Measurements from ENCODE around the gene COA8. TPM values are rescaled to one million over a fixed set of nuclear protein-coding genes. Genes with fewer than 3 reads are reported as not detected.

COA8 gene
- total and polyA plus RNA-seq, 10 of the 15 experiments (the other 5 are each of a cell fraction or from before 2014, with no cell fraction given) = 6.1 to 69.5 (median 25.8) TPM

DNA sequence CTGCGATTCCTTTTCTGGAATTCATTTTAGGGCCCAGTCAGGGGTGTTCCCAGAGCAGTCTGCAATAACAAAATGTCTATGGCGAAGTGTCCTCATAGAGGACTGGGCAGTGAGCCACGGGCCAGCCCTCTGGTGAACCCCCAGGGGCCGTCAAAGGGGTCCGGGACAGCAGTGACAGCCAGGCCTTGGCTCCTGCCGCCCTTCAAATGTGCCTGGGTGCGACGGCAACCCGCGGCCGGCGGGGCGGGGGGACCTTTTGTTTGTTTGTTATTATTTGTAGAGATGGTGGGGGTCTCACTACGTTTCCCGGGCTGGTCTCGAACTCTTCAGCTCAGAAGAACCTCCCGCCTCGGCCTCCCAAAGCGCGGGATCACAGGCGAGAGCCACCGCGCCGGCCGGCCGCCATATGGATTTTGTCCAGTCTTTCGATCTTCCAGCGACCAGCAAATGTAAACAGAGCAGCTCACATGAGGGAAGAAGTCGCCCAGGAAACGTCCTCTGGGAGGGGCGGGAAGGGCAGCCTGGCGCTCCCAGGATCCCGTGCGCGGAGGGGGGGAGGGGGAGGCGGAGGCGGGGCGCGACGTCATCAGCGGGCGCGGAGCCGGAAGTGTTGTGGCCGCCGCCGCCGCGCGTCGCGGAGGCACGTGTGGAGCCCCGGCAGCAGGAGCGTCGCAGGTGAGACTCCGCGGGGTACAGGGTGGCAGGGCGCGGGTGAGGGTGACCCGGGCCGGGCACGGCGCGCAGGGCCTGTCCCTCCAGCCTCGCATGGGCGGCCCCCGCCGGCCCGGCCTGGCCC is 34.0 kb upstream of the COA8 start, which contains the start of gene TRMT61A (continued):
- TF ChIP-seq ESRRA (IDR thresholded peaks at IDR 0.05; ENCODE audit: low read length) = 0 out of 2 replicates have a peak, but pooled peaks have one; percentile 59
- 0 out of 2 replicates have a peak, but pooled peaks have one; percentile 35 for TF ChIP-seq NBN (IDR thresholded peaks at IDR 0.05)
- TF ChIP-seq TCF12 (IDR thresholded peaks at IDR 0.05; ENCODE audit: low read depth, low read length) = peak; percentile 2; the same call in 1 of the 2 replicates
- no peak for TF ChIP-seq NFYA (IDR thresholded peaks at IDR 0.05; ENCODE audit: borderline replicate concordance, low read depth, low read length)
- no peak for TF ChIP-seq EZH2 (IDR thresholded peaks at IDR 0.05; ENCODE audit: borderline replicate concordance, control insufficient read depth, low read depth, low read length)
- TF ChIP-seq HDAC6 (IDR thresholded peaks at IDR 0.05; ENCODE audit: unreplicated experiment) = no peak
- TF ChIP-seq, protein P1, sequence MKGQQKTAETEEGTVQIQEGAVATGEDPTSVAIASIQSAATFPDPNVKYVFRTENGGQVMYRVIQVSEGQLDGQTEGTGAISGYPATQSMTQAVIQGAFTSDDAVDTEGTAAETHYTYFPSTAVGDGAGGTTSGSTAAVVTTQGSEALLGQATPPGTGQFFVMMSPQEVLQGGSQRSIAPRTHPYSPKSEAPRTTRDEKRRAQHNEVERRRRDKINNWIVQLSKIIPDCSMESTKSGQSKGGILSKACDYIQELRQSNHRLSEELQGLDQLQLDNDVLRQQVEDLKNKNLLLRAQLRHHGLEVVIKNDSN (IDR thresholded peaks at IDR 0.05; ENCODE audit: borderline replicate concordance, extremely low read length, insufficient read depth, low read depth, low read length) = peak; percentile 69
- TF ChIP-seq PAX8 (IDR thresholded peaks at IDR 0.05) = no peak
- peak in 1 of 2 experiments; percentile 33; a peak in 1 of 4 replicates for TF ChIP-seq IKZF2 (IDR thresholded peaks at IDR 0.05)
- TF ChIP-seq, protein P2, sequence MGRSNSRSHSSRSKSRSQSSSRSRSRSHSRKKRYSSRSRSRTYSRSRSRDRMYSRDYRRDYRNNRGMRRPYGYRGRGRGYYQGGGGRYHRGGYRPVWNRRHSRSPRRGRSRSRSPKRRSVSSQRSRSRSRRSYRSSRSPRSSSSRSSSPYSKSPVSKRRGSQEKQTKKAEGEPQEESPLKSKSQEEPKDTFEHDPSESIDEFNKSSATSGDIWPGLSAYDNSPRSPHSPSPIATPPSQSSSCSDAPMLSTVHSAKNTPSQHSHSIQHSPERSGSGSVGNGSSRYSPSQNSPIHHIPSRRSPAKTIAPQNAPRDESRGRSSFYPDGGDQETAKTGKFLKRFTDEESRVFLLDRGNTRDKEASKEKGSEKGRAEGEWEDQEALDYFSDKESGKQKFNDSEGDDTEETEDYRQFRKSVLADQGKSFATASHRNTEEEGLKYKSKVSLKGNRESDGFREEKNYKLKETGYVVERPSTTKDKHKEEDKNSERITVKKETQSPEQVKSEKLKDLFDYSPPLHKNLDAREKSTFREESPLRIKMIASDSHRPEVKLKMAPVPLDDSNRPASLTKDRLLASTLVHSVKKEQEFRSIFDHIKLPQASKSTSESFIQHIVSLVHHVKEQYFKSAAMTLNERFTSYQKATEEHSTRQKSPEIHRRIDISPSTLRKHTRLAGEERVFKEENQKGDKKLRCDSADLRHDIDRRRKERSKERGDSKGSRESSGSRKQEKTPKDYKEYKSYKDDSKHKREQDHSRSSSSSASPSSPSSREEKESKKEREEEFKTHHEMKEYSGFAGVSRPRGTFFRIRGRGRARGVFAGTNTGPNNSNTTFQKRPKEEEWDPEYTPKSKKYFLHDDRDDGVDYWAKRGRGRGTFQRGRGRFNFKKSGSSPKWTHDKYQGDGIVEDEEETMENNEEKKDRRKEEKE (IDR thresholded peaks at IDR 0.05) = no peak
- TF ChIP-seq, protein P3, sequence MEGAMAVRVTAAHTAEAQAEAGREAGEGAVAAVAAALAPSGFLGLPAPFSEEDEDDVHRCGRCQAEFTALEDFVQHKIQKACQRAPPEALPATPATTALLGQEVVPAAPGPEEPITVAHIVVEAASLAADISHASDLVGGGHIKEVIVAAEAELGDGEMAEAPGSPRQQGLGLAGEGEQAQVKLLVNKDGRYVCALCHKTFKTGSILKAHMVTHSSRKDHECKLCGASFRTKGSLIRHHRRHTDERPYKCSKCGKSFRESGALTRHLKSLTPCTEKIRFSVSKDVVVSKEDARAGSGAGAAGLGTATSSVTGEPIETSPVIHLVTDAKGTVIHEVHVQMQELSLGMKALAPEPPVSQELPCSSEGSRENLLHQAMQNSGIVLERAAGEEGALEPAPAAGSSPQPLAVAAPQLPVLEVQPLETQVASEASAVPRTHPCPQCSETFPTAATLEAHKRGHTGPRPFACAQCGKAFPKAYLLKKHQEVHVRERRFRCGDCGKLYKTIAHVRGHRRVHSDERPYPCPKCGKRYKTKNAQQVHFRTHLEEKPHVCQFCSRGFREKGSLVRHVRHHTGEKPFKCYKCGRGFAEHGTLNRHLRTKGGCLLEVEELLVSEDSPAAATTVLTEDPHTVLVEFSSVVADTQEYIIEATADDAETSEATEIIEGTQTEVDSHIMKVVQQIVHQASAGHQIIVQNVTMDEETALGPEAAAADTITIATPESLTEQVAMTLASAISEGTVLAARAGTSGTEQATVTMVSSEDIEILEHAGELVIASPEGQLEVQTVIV (IDR thresholded peaks at IDR 0.05; ENCODE audit: borderline replicate concordance, partially characterized antibody) = no peak
- no peak for TF ChIP-seq JUNB (IDR thresholded peaks at IDR 0.05)
- 0 out of 3 replicates have a peak, but pooled peaks have one; percentile 19 for TF ChIP-seq POU2F2 (IDR thresholded peaks at IDR 0.05; ENCODE audit: borderline replicate concordance, low read depth, low read length)
- TF ChIP-seq YY1 (IDR thresholded peaks at IDR 0.05; ENCODE audit: low read depth, low read length) = peak; percentile 17; the same call in 1 of the 2 replicates
- no peak for TF ChIP-seq PAX5 (IDR thresholded peaks at IDR 0.05; ENCODE audit: borderline replicate concordance, low read depth, low read length)
- TF ChIP-seq RUNX3 (IDR thresholded peaks at IDR 0.05; ENCODE audit: low read length) = 0 out of 2 replicates have a peak, but pooled peaks have one; percentile 54
- TF ChIP-seq, protein P4, sequence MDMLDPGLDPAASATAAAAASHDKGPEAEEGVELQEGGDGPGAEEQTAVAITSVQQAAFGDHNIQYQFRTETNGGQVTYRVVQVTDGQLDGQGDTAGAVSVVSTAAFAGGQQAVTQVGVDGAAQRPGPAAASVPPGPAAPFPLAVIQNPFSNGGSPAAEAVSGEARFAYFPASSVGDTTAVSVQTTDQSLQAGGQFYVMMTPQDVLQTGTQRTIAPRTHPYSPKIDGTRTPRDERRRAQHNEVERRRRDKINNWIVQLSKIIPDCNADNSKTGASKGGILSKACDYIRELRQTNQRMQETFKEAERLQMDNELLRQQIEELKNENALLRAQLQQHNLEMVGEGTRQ (IDR thresholded peaks at IDR 0.05; ENCODE audit: borderline replicate concordance, low read depth, low read length) = peak; percentile 22; the same call in 1 of the 2 replicates
- peak; percentile 79; the same call in 1 of the 2 replicates for TF ChIP-seq GATAD2B (conservative IDR thresholded peaks at IDR 0.05; ENCODE audit: low read depth)
- peak; percentile 95 to 99 for TF ChIP-seq BHLHE40 (IDR thresholded peaks at IDR 0.05; ENCODE audit: borderline replicate concordance in 1 of 2, low read depth in 2 of 2, low read length in 1 of 2)
